A673 (cell line): ENCODE results near the gene PARP9. TPM values are rescaled to one million over a fixed set of nuclear protein-coding genes. Genes with fewer than 3 reads are reported as not detected.

Source experiments
- BruUV-seq: library from RNA; stranded (reverse); fragments of 400-500 nt; replicated peaks from 2 replicates; lab custom pipeline; 2021; lab: Mats Ljungman, UMichigan
- CTCF ChIA-PET: fragments of 300-600 bp; sonication (Branson Sonifier 250); formaldehyde crosslinking; loops from one replicate; lab custom pipeline; 2022; ENCODE audit warnings: antibody characterized with exemption; lab: Charles Lee
- POLR2A ChIA-PET: fragments of 300-600 bp; sonication (Branson Sonifier 250); formaldehyde crosslinking; loops from one replicate; lab custom pipeline; 2022; ENCODE audit warnings: antibody characterized with exemption; ENCODE audit not compliant: low non-redundant PET; lab: Charles Lee
- DNase-seq: peaks from one replicate; pipeline ENCODE4 v3.0.0-alpha.2; 2015; ENCODE audit warnings: low spot score
- H3K27ac ChIP-seq: fragments of 200-600 bp; sonication (generic); 2 replicates; pipeline ENCODE4 v1.5.1; 2016; ENCODE audit warnings: mixed run types, low read depth, mild to moderate bottlenecking, mixed read lengths, antibody characterized with exemption, low read length; ENCODE audit not compliant: poor library complexity, severe bottlenecking
- H3K27me3 ChIP-seq: fragments of 200-600 bp; sonication (generic); replicated peaks from 2 replicates; pipeline ENCODE4 v1.6.1; 2017; ENCODE audit warnings: mixed run types, low read depth, mild to moderate bottlenecking, mixed read lengths, antibody characterized with exemption, low read length; ENCODE audit not compliant: insufficient read depth, poor library complexity
- H3K36me3 ChIP-seq: fragments of 200-600 bp; sonication (generic); 2 replicates; pipeline ENCODE4 v1.6.1; 2016; ENCODE audit warnings: mixed run types, mild to moderate bottlenecking, mixed read lengths, antibody characterized with exemption, low read length; ENCODE audit not compliant: insufficient read depth, poor library complexity, severe bottlenecking
- H3K4me1 ChIP-seq: fragments of 200-600 bp; sonication (generic); 2 replicates; pipeline ENCODE4 v1.6.1; 2017; ENCODE audit warnings: mixed run types, mild to moderate bottlenecking, mixed read lengths, antibody characterized with exemption, low read length; ENCODE audit not compliant: insufficient read depth, poor library complexity, severe bottlenecking
- H3K4me3 ChIP-seq: fragments of 200-600 bp; sonication (generic); 2 replicates; pipeline ENCODE4 v1.5.1; 2016; ENCODE audit warnings: low read depth, mixed run types, mild to moderate bottlenecking, mixed read lengths, low read length; ENCODE audit not compliant: poor library complexity, severe bottlenecking
- H3K9me3 ChIP-seq: fragments of 200-600 bp; sonication (generic); 2 replicates; pipeline ENCODE4 v1.6.1; 2016; ENCODE audit warnings: mixed run types, low read depth, mild to moderate bottlenecking, mixed read lengths, antibody characterized with exemption, low read length; ENCODE audit not compliant: poor library complexity, severe bottlenecking
- CTCF ChIP-seq: fragments of 300-800, 200-600 bp; sonication (generic); conservative IDR thresholded peaks from 2 replicates; pipeline ENCODE4 v1.5.1; 2017; ENCODE audit warnings: low read depth, mild to moderate bottlenecking, antibody characterized with exemption, low read length, moderate library complexity, mixed read lengths
- EZH2 ChIP-seq: fragments of 200-600 bp; sonication (generic); IDR thresholded peaks from 2 replicates; pipeline ENCODE4 v1.6.1; 2017; ENCODE audit warnings: borderline replicate concordance, low read depth, mild to moderate bottlenecking, mixed read lengths, antibody characterized with exemption, low read length; ENCODE audit not compliant: poor library complexity, severe bottlenecking
- intact Hi-C: fragments of 100-400 bp; cut with micrococcal nuclease; formaldehyde crosslinking; loops from one replicate; pipeline ENCODE4 v1.10.0; 2022; ENCODE audit not compliant: unreplicated experiment
- total RNA-seq: library from RNA; stranded (reverse); gene quantifications from 2 replicates; pipeline ENCODE4 v1.2.3, GENCODE V29; 2021

PARP9 gene
- total RNA-seq, 1 experiment from 2014 or later, result 10.6 TPM

DNA sequence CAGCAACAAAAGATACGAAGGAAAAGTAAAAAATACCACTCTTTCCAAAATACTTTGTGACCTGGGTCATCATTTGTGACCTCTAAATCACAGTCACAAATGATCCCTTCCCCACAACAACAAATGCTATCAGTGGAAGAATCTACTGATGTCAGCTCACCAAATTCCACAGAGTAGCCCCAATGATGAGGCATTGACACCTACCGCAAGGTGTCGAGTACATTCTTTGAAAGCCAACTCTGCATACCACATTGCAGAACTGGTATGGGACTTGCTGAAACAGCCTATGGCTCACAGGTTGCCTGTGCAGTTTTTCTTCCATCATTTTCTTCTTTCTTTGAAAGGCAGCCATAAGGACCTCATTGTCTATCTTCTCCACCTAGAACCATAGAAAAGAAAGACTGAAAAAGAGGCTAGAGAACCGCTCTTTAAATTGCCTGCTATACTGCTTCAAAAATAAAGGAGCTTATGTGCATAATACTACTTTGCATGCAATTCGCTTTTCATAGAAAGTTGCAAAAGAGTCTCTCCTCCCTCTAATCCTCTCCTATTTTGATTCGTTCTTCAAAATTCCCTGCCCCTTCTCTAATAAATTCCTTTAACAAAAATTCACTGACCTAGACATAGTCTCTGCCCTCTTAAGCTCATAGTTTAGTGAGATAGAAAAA lies 28.0 kb downstream of the PARP9 start:
- TF ChIP-seq EZH2, result no peak
- H3K4me1 ChIP-seq, result no peaks in the 10 kb centered on the region
- intact Hi-C loops, result no loop called here
- no peak overlapping the region for H3K27ac ChIP-seq
- no peak overlapping the region for H3K4me3 ChIP-seq
- no peak for DNase-seq
- ChIA-PET POLR2A (no interaction called here), CTCF (no interaction called here)
- BruUV-seq, result no TSS peak
- H3K9me3 ChIP-seq, result no peaks in the 10 kb centered on the region
- H3K27me3 ChIP-seq, result no peaks in the 10 kb centered on the region
- no peaks in the 10 kb centered on the region for H3K36me3 ChIP-seq

DNA sequence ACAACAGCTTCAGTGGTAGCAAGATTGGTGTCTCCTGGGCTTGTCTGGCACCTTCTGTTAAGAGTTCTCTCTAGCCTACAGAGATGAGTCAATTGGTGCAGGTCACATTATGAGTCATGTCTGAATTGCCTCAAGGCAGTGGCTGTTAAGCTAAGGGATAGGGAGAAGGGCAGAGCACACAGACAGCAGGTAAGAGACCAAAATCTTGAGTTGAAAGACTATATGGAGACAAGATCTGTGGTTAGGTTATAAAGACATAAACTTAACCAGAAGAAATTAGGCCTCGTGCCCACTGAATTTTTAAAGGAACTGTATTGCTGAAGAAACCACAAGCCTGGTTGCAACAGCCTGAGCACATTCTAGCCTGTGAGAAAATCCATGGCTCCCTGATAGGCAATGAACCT lies 30.2 kb downstream of the PARP9 start:
- intact Hi-C loops, result no loop called here
- CTCF ChIA-PET, result no interaction called here
- no peak overlapping the region for H3K27ac ChIP-seq
- H3K36me3 ChIP-seq, result no peaks in the 10 kb centered on the region
- DNase-seq, result no peak
- BruUV-seq, result no TSS peak
- no peaks in the 10 kb centered on the region for H3K9me3 ChIP-seq
- no peaks in the 10 kb centered on the region for H3K27me3 ChIP-seq
- POLR2A ChIA-PET, result interaction anchor here (0.6 kb wide), 1 partner anchor 933 kb away, joined by 3 read pairs; no protein-coding TSS in a partner anchor
- H3K4me3 ChIP-seq, result no peak overlapping the region
- TF ChIP-seq EZH2 (no peak), CTCF (no peak)
- no peaks in the 10 kb centered on the region for H3K4me1 ChIP-seq

DNA sequence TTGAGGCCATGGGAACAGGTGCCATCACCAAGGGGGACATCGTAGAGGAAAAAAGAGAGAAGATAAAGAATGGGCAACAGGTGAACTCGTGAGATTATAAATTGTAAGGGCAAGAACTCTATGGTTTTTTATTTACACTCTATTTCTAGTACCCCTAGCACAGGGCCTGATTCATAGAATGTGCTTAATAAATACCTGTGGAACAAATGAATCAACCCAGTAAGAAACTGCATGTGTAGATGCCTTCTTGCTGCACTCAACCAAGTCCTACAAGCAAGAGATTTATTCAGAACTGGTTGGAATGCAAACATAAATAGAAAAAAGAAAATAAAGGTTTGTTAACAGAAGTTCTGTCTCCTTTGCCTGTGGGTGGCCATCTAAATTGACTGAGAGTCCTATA lies 30.6 kb downstream of the PARP9 start:
- Histone ChIP-seq H3K9me3 (no peaks in the 10 kb centered on the region), H3K27me3 (no peaks in the 10 kb centered on the region), H3K27ac (no peak overlapping the region), H3K4me1 (no peaks in the 10 kb centered on the region), H3K36me3 (no peaks in the 10 kb centered on the region), H3K4me3 (no peak overlapping the region)
- BruUV-seq, result no TSS peak
- ChIA-PET POLR2A (no interaction called here), CTCF (no interaction called here)
- no peak for TF ChIP-seq EZH2
- TF ChIP-seq CTCF, result no peak
- intact Hi-C loops, result no loop called here
- DNase-seq, result no peak

GRCh38 chr3:122530164-122530563 lies 33.9 kb downstream of the PARP9 start:
- Histone ChIP-seq H3K27ac (no peak overlapping the region), H3K27me3 (no peaks in the 10 kb centered on the region), H3K36me3 (no peaks in the 10 kb centered on the region), H3K4me3 (no peak overlapping the region), H3K4me1 (no peaks in the 10 kb centered on the region), H3K9me3 (no peaks in the 10 kb centered on the region)
- CTCF ChIA-PET, result no interaction called here
- TF ChIP-seq CTCF (no peak), EZH2 (no peak)
- DNase-seq, result no peak
- no TSS peak for BruUV-seq
- POLR2A ChIA-PET, result no interaction called here
- intact Hi-C loops, result no loop called here
